Subcutaneous adipose tissue (tissue), 4 donors: Measurements from ENCODE around the gene AUTS2. TPM values are rescaled to one million over a fixed set of nuclear protein-coding genes. Genes with fewer than 3 reads are reported as not detected.

ENCODE experiments used
- CTCF ChIP-seq: fragments of 450-650 bp; IDR thresholded peaks from one replicate; pipeline ENCODE4 v1.5.1; 2016; ENCODE audit warnings: low read depth, mild to moderate bottlenecking, control low read depth, antibody characterized with exemption, moderate library complexity
- total RNA-seq, 4 donors: library from RNA; depleted of rRNA; stranded (reverse); fragments of >200 nt; gene quantifications; one replicate each; pipeline ENCODE4 v1.1.0, GENCODE V29; 2016

AUTS2 gene
- total RNA-seq, 4 donors from 2014 or later: 22.4 to 46.9 (median 27.4) TPM

DNA sequence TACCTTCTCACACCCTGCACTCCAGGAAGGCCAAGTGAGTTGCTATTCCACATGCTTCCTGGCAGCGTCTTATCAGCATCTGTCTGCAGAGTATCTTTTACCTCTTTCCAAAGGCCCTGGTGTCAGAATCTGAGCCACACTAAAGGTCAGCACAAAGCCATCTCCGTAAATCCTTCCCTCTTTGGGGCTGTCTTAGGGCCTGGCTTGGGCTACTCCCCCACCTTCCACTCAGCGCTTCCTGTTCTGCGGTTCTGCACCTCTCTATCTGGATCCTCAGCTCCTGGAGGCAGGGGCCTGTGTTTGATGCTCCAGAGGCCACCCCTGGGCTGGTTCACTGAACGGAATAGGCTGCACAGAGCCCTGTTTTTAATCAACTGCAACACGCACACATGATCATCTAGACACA is 1198.8 kb downstream of the AUTS2 start:
- no peak for TF ChIP-seq CTCF

GRCh38 chr7:70799841-70800405 is 1201.6 kb downstream of the AUTS2 start:
- TF ChIP-seq CTCF: no peak

- TF ChIP-seq CTCF: no peak
These were observed 1207.1 kb downstream of the AUTS2 start for GRCh38 chr7:70805360-70805759.

DNA sequence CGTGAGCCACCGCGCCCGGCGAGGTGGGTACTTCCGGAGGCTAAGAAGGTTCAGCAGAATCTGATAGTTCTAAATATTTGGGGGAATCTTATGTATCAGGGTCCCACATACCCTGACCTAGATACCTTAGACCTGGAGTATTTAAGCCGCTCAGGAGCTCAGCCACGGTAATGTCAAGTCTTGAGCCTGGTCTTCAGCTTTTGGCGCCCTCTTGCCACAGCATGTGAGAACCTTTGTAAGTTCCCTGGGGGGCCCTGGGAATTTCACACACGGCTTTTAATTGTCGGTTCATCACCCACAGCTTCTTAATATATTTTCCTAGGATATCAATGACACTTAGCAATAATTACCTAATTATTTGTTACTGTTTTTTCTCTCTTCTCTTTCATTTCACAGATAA is 1209.4 kb downstream of the AUTS2 start:
- TF ChIP-seq CTCF: no peak

- TF ChIP-seq CTCF: no peak
These were observed 1210.6 kb downstream of the AUTS2 start for GRCh38 chr7:70808876-70809275.

DNA sequence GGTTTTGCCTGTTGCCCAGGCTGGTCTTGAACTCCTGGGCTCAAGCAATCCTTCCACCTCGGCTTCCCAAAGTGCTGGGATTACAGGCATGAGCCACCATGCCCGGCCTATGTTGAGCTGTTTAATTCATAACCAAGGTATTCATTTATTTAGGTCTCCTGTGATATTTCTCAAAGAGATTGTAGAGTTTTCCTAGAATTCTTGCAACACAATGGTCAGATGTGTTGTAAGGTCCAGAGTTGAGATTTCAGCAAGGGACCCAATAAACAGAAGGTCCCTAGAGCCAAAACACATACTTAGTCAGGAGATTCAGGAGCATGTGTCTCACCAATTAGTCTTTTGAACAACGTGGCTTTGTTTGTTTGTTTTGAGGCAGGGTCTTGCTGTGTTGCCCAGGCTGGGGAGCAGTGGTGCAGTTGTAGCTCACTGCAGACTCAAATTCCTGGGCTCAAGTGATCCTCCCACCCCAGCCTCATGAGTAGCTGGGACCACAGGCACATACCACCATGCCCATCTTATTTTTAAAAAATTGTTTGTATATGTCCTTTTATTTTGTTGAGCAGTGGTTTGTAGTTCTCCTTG is 1212.4 kb downstream of the AUTS2 start:
- no peak for TF ChIP-seq CTCF

DNA sequence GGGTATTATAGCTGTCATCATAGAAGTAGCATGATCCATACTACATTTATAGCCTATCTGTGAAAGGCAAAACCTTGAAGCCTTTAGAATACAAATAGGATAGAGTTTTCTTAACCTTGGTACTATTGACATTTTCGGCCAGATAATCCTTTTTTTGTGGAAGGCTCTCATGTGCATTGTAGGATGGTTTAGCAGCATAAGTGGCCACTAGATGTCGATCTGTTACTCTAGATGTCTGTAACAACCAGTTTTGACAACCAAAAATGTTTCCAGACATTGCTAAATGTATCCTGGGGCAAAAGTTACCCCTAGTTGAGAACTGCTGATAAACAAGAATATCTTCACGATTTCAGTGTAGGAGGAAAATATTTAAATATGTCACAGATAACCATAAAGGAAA is 1214.2 kb downstream of the AUTS2 start:
- no peak for TF ChIP-seq CTCF
